HepG2 (cell line): ENCODE data around the gene ACSF3. TPM values are rescaled to one million over a fixed set of nuclear protein-coding genes. Genes with fewer than 3 reads are reported as not detected.

Experiments
- ATF5 ChIP-seq: sonication (generic); formaldehyde crosslinking; IDR thresholded peaks from 2 replicates; pipeline ENCODE4 v1.4.0; 2020; ENCODE audit warnings: mild to moderate bottlenecking, low read depth, missing genetic modification reagents
- LCORL ChIP-seq, 2 experiments: fragments of 450-650 bp in 1 of 2; sonication (generic) in 1 of 2; formaldehyde crosslinking in 1 of 2; IDR thresholded peaks; 2 replicates each; pipeline versions ENCODE4 v1.5.0 to v1.6.1; 2017 to 2020; ENCODE audit warnings: antibody characterized with exemption in 1 of 2, missing genetic modification reagents in 1 of 2
- NFIB ChIP-seq: sonication (generic); formaldehyde crosslinking; IDR thresholded peaks from 2 replicates; pipeline ENCODE4 v1.9.0; 2021; ENCODE audit warnings: missing genetic modification reagents, mild to moderate bottlenecking, borderline replicate concordance
- ZBTB2 ChIP-seq: sonication (generic); formaldehyde crosslinking; IDR thresholded peaks from 2 replicates; pipeline ENCODE4 v1.8.0; 2022; ENCODE audit warnings: low read depth, missing genetic modification reagents
- ZBTB44 ChIP-seq: sonication (generic); formaldehyde crosslinking; IDR thresholded peaks from 2 replicates; pipeline ENCODE4 v1.4.0; 2020; ENCODE audit warnings: missing genetic modification reagents
- ZFP36 ChIP-seq: fragments of 150-350 bp; IDR thresholded peaks from 2 replicates; pipeline ENCODE4 v1.6.1; 2018; ENCODE audit warnings: borderline replicate concordance, low read length, low read depth; ENCODE audit not compliant: partially characterized antibody
- ZNF12 ChIP-seq: sonication (generic); formaldehyde crosslinking; IDR thresholded peaks from 2 replicates; pipeline ENCODE4 v1.5.0; 2020; ENCODE audit warnings: missing genetic modification reagents
- ZNF160 ChIP-seq: sonication (generic); formaldehyde crosslinking; IDR thresholded peaks from 2 replicates; pipeline ENCODE4 v1.8.0; 2022; ENCODE audit warnings: mild to moderate bottlenecking, inconsistent platforms, missing genetic modification reagents
- ZNF451 ChIP-seq: sonication (generic); formaldehyde crosslinking; IDR thresholded peaks from 2 replicates; pipeline ENCODE4 v1.5.0; 2020; ENCODE audit warnings: mild to moderate bottlenecking, missing genetic modification reagents
- ZNF564 ChIP-seq: sonication (generic); formaldehyde crosslinking; IDR thresholded peaks from 2 replicates; pipeline ENCODE4 v1.8.1; 2023; ENCODE audit warnings: mild to moderate bottlenecking, missing genetic modification reagents
- ZNF674 ChIP-seq: sonication (generic); formaldehyde crosslinking; IDR thresholded peaks from 2 replicates; pipeline ENCODE4 v1.5.0; 2020; ENCODE audit warnings: low read depth, mild to moderate bottlenecking, missing genetic modification reagents
- polyA plus RNA-seq, 8 experiments: library from polyadenylated mRNA; depleted of rRNA in 3 of 8; stranded (reverse) in 7 of 8; unstranded in 1 of 8; fragments of >200 nt; fragmentation: Illumina TruSeq in 4 of 8; extraction: Trizol in 4 of 8; gene quantifications; 2 replicates each; pipeline versions ENCODE4 v1.2.1 to v1.2.3, GENCODE V29; 2011 to 2016; ENCODE audit warnings: low read depth in 4 of 8, missing spikeins in 1 of 8, mixed read lengths in 1 of 8; ENCODE audit not compliant: insufficient read depth in 1 of 8
- total RNA-seq, 5 experiments: library from RNA; depleted of rRNA; stranded (reverse); fragments of >200 nt; fragmentation: Illumina TruSeq; extraction: Trizol; gene quantifications; 2 replicates each; pipeline ENCODE4 v1.2.3, GENCODE V29; 2016; ENCODE audit warnings: low read depth in 1 of 5
- TF ChIP-seq, protein P1 (sequence below): sonication (generic); formaldehyde crosslinking; IDR thresholded peaks from 2 replicates; pipeline ENCODE4 v1.8.0; 2022; ENCODE audit warnings: missing genetic modification reagents, mild to moderate bottlenecking, moderate library complexity, borderline replicate concordance

The ACSF3 gene
- total and polyA plus RNA-seq, 2 of the 13 experiments (the other 11 are each of a cell fraction or from before 2014, with no cell fraction given), result 14.9 to 30.6 TPM

GRCh38 chr16:89201439-89202377, 108.1 kb downstream of the ACSF3 start (continued):
- TF ChIP-seq ATF5 (CRISPR knock-in tag), result no peak
- TF ChIP-seq ZNF12, result no peak
- TF ChIP-seq ZNF564 (CRISPR knock-in tag), result 0 out of 2 replicates have a peak, but pooled peaks have one; percentile 38
- no peak for TF ChIP-seq ZFP36
- no peak for TF ChIP-seq ZNF160 (CRISPR knock-in tag)
- TF ChIP-seq ZNF674 (CRISPR knock-in tag), result no peak
- no peak for TF ChIP-seq ZNF451
- no peak for TF ChIP-seq ZBTB44 (CRISPR knock-in tag)
- no peak for TF ChIP-seq NFIB
- TF ChIP-seq, protein P1, sequence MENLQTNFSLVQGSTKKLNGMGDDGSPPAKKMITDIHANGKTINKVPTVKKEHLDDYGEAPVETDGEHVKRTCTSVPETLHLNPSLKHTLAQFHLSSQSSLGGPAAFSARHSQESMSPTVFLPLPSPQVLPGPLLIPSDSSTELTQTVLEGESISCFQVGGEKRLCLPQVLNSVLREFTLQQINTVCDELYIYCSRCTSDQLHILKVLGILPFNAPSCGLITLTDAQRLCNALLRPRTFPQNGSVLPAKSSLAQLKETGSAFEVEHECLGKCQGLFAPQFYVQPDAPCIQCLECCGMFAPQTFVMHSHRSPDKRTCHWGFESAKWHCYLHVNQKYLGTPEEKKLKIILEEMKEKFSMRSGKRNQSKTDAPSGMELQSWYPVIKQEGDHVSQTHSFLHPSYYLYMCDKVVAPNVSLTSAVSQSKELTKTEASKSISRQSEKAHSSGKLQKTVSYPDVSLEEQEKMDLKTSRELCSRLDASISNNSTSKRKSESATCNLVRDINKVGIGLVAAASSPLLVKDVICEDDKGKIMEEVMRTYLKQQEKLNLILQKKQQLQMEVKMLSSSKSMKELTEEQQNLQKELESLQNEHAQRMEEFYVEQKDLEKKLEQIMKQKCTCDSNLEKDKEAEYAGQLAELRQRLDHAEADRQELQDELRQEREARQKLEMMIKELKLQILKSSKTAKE (CRISPR knock-in tag), result no peak
- no peak for TF ChIP-seq LCORL (IDR thresholded peaks at IDR 0.05)
- no peak for TF ChIP-seq LCORL (CRISPR knock-in tag; IDR thresholded peaks at IDR 0.05)
- TF ChIP-seq ZBTB2 (CRISPR knock-in tag), result 0 out of 2 replicates have a peak, but pooled peaks have one; percentile 27
